B cell (primary cell): ENCODE results near the gene ARHGDIB.

ENCODE experiments used
- EZH2 ChIP-seq: IDR thresholded peaks from 2 replicates; pipeline ENCODE4 v1.6.1; 2012; ENCODE audit warnings: borderline replicate concordance, low read depth, mild to moderate bottlenecking, moderate library complexity, low read length; ENCODE audit not compliant: insufficient read depth, poor library complexity, severe bottlenecking
- TF ChIP-seq, protein P1 (sequence below): fragments of 200-600 bp; IDR thresholded peaks from one replicate; pipeline ENCODE4 v1.8.0; 2022; ENCODE audit warnings: antibody characterized with exemption, mild to moderate bottlenecking

- TF ChIP-seq, protein P1, sequence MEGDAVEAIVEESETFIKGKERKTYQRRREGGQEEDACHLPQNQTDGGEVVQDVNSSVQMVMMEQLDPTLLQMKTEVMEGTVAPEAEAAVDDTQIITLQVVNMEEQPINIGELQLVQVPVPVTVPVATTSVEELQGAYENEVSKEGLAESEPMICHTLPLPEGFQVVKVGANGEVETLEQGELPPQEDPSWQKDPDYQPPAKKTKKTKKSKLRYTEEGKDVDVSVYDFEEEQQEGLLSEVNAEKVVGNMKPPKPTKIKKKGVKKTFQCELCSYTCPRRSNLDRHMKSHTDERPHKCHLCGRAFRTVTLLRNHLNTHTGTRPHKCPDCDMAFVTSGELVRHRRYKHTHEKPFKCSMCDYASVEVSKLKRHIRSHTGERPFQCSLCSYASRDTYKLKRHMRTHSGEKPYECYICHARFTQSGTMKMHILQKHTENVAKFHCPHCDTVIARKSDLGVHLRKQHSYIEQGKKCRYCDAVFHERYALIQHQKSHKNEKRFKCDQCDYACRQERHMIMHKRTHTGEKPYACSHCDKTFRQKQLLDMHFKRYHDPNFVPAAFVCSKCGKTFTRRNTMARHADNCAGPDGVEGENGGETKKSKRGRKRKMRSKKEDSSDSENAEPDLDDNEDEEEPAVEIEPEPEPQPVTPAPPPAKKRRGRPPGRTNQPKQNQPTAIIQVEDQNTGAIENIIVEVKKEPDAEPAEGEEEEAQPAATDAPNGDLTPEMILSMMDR, result no peak
- no peak for TF ChIP-seq EZH2
These were observed 38.4 kb upstream of the ARHGDIB start for GRCh38 chr12:14999695-15000365.
